HepG2 (cell line): Measurements from ENCODE around the gene FMNL2. TPM values are rescaled to one million over a fixed set of nuclear protein-coding genes. Genes with fewer than 3 reads are reported as not detected.

ENCODE experiments used
- ARID5B ChIP-seq: IDR thresholded peaks from 2 replicates; pipeline ENCODE4 v1.4.0; 2020; ENCODE audit warnings: mild to moderate bottlenecking, missing genetic modification reagents
- CEBPZ ChIP-seq: IDR thresholded peaks from 2 replicates; pipeline ENCODE4 v1.6.1; 2012; ENCODE audit warnings: low read length, improper control_type of control experiment
- CHD2 ChIP-seq: IDR thresholded peaks from 2 replicates; pipeline ENCODE4 v1.6.1; 2011; ENCODE audit warnings: low read depth, low read length, improper control_type of control experiment
- IKZF1 ChIP-seq: fragments of 450-650 bp; IDR thresholded peaks from 2 replicates; pipeline ENCODE4 v1.7.1; 2016
- MED8 ChIP-seq: sonication (generic); formaldehyde crosslinking; IDR thresholded peaks from 2 replicates; pipeline ENCODE4 v1.8.1; 2023; ENCODE audit warnings: mild to moderate bottlenecking, missing genetic modification reagents; ENCODE audit not compliant: insufficient replicate concordance
- SALL2 ChIP-seq: sonication (generic); formaldehyde crosslinking; IDR thresholded peaks from 2 replicates; pipeline ENCODE4 v1.8.1; 2023; ENCODE audit warnings: mild to moderate bottlenecking, missing genetic modification reagents, inconsistent platforms
- SNRNP70 ChIP-seq: fragments of 200-400 bp; formaldehyde crosslinking; IDR thresholded peaks from 2 replicates; pipeline ENCODE4 v1.6.1; 2017; ENCODE audit warnings: mild to moderate bottlenecking, low read depth, low read length, moderate library complexity
- TEAD3 ChIP-seq: optimal IDR thresholded peaks from 2 replicates; pipeline ENCODE3; 2016; ENCODE audit warnings: borderline replicate concordance
- ZBTB10 ChIP-seq: sonication (generic); formaldehyde crosslinking; IDR thresholded peaks from 2 replicates; pipeline ENCODE4 v1.4.0; 2020; ENCODE audit warnings: missing genetic modification reagents, borderline replicate concordance
- ZBTB3 ChIP-seq: sonication (generic); formaldehyde crosslinking; IDR thresholded peaks from 2 replicates; pipeline ENCODE4 v1.4.0; 2020; ENCODE audit warnings: low read depth, mild to moderate bottlenecking, moderate library complexity, missing genetic modification reagents, borderline replicate concordance
- ZNF331 ChIP-seq: sonication (generic); formaldehyde crosslinking; IDR thresholded peaks from 2 replicates; pipeline ENCODE4 v1.4.0; 2020; ENCODE audit warnings: missing genetic modification reagents
- ZNF644 ChIP-seq: IDR thresholded peaks from 2 replicates; pipeline ENCODE4 v1.6.1; 2016; ENCODE audit warnings: low read depth
- polyA plus RNA-seq, 8 experiments: library from polyadenylated mRNA; depleted of rRNA in 3 of 8; stranded (reverse) in 7 of 8; unstranded in 1 of 8; fragments of >200 nt; fragmentation: Illumina TruSeq in 4 of 8; extraction: Trizol in 4 of 8; gene quantifications; 2 replicates each; pipeline versions ENCODE4 v1.2.1 to v1.2.3, GENCODE V29; 2011 to 2016; ENCODE audit warnings: low read depth in 4 of 8, missing spikeins in 1 of 8, mixed read lengths in 1 of 8; ENCODE audit not compliant: insufficient read depth in 1 of 8
- total RNA-seq, 5 experiments: library from RNA; depleted of rRNA; stranded (reverse); fragments of >200 nt; fragmentation: Illumina TruSeq; extraction: Trizol; gene quantifications; 2 replicates each; pipeline ENCODE4 v1.2.3, GENCODE V29; 2016; ENCODE audit warnings: low read depth in 1 of 5

The FMNL2 gene
- total and polyA plus RNA-seq, 2 of the 13 experiments (the other 11 are each of a cell fraction or from before 2014, with no cell fraction given), result 66.5 to 67.7 TPM

- peak; percentile 85 for TF ChIP-seq ARID5B (CRISPR knock-in tag)
- no peak for TF ChIP-seq ZBTB3 (CRISPR knock-in tag)
- TF ChIP-seq ZNF331 (CRISPR knock-in tag), result peak; percentile 54; the same call in 1 of the 2 replicates
- TF ChIP-seq ZNF644 (CRISPR knock-in tag), result peak; percentile 77; the same call in 1 of the 2 replicates
- TF ChIP-seq MED8 (CRISPR knock-in tag), result no peak
- no peak for TF ChIP-seq IKZF1
- TF ChIP-seq CHD2, result no peak
- TF ChIP-seq SNRNP70, result no peak
- peak; percentile 47 for TF ChIP-seq TEAD3 (CRISPR knock-in tag)
- no peak for TF ChIP-seq ZBTB10
- TF ChIP-seq CEBPZ, result no peak
- TF ChIP-seq SALL2, result no peak
Measured at GRCh38 chr2:152425765-152426727, 91.1 kb downstream of the FMNL2 start (continued).
